Stimulated activated CD8-positive, alpha-beta memory T cell treated with anti-CD3 and anti-CD28 coated beads, Interleukin-4, amount 100 ng/mL, for 1 hour (primary cell): ENCODE measurements around the gene CHST4.
"Not testable (repeated sequence)": the region's sequence is repeated elsewhere in the genome, so short reads cannot be mapped to it uniquely, and the experiment has no call there.

Source experiments
- DNase-seq, 2 donors: peaks; one replicate each; pipeline ENCODE4 v3.0.0-alpha.2; 2020; ENCODE audit warnings: low read depth in 2 of 2, low spot score in 1 of 2

Gene CHST4

DNA sequence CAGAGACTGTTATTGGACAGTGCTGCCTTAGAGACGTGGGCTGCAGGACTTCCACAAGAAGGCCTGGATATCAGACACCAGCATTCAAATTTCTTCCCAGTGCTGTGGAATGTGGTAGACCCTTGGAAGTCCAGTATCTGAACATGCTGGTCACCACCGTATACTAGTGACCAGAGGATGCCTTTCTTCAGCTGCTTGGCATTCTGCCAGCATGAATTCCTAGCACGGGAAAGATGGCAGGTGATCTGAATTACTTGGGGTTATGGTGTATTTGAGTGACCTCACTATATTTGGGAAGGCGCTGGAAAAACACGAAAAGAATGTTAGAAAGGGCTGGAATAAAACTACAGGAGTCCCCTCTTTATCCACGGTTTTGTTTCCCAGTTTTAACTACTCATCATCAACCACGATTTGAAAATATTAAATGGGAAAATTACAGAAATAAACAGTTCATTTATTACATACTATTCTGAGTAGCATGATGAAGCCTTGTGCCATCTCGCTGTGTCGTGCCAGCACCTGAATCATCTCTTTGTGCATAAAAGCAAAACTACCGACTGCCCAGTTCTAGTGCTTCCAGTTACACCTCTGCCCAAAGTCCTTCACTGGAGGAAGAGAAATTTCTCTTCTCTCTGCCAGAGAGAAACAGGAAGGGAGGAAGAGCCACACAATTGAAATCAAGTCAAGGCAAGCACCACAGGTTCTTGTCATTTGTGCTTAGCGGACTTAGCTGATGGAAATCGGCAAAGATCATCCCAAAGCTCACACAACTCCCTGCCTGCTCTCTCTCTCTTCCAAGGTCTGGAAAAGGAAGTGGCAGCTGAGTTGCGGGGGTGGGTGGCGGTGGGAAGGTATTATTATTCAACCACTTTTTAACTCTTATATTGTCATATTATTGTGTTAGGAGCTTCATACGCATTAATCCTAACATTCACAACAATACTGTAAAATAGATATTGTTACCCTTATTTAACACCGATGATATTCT lies 1.4 kb upstream of the CHST4 start:
- no peak for DNase-seq

GRCh38 chr16:71528257-71528656 lies 2.0 kb downstream of the CHST4 start:
- DNase-seq: no peak

DNA sequence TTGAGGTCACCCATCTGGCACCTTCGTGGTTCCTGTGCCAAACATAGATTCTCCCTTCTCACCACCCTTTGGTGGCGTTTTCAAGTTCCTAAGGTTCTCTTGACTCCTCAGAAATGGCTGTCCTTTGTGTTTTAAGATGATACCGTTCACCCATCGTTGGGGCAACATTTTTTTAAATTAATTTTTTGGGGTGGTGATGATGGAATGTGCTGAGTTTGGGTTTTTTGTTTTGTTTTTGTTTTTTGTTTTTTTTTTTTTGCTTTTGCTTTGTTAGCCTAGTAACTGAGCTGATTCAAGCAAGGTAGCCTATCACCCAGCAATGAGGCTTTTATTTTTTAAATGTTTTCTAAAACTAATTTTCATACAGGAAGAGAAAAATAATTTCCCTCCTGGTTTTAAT lies 2.6 kb downstream of the CHST4 start:
- DNase-seq: no peak

GRCh38 chr16:71532366-71532765 lies 6.1 kb downstream of the CHST4 start:
- DNase-seq: no peak

DNA sequence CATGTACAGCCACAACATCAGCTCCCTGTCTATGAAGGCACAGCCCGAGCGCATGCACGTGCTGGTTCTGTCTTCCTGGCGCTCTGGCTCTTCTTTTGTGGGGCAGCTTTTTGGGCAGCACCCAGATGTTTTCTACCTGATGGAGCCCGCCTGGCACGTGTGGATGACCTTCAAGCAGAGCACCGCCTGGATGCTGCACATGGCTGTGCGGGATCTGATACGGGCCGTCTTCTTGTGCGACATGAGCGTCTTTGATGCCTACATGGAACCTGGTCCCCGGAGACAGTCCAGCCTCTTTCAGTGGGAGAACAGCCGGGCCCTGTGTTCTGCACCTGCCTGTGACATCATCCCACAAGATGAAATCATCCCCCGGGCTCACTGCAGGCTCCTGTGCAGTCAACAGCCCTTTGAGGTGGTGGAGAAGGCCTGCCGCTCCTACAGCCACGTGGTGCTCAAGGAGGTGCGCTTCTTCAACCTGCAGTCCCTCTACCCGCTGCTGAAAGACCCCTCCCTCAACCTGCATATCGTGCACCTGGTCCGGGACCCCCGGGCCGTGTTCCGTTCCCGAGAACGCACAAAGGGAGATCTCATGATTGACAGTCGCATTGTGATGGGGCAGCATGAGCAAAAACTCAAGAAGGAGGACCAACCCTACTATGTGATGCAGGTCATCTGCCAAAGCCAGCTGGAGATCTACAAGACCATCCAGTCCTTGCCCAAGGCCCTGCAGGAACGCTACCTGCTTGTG lies 10.7 kb downstream of the CHST4 start:
- no peak for DNase-seq

GRCh38 chr16:71537643-71538042 lies 11.4 kb downstream of the CHST4 start:
- DNase-seq: no peak

- peak; percentile 17 to 26 for DNase-seq
These were observed 16.2 kb downstream of the CHST4 start for GRCh38 chr16:71542377-71542776.

DNA sequence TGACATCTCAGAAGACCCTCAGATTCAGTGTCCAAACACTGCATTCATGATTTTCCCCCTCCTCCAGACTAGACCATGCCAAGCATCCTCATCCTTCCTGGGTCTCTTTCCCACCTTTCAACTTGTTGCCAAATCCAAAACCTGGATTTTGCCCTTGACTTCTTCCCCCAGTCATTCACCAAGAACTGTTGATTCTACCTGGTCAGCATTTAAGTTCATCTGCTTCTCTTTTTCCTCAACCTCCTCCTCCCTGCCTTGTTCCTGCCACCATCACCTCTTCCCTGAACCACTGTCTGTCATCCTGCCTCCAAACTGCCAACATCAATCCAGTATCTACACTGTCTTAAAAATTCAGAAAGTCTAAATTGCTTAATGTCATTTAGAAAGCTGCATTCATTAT lies 20.9 kb downstream of the CHST4 start:
- DNase-seq: no peak

- no peak for DNase-seq
These were observed 26.7 kb downstream of the CHST4 start for GRCh38 chr16:71552698-71553503.

DNA sequence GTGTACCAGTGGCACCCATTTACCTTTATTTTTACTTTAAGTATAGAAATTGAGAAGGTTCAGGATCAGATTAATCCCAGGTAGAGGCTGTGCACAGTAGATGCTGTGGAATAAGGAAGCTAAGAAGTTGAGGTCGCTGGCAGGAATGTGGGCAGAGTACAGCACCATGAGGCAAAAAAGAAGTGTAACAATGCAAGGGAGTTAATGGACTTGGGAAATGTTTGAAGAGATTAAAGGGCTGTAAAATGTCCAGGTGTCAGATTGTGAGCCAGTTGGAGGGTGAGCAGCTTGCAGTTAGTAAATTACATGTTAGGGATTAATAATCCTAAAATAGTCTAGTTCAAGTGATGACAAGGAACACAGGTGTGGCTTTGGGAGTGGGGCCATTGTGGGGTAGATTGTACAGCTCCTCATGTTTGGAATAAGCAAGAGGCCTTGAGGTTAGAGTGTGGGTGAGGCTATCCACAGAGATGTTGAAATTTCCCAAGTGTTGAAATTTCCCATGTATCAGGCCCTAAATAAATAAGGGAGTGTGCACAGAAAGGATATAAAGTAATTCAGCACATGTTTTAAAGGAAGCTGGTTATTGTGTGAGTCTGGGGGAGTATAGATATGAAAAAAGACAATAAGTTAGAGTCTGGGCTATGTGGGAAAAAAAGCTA lies 29.1 kb downstream of the CHST4 start:
- no peak for DNase-seq

- DNase-seq: no peak
These were observed 31.1 kb downstream of the CHST4 start for GRCh38 chr16:71557299-71557698.

GRCh38 chr16:71557954-71558582 lies 31.8 kb downstream of the CHST4 start:
- no peak for DNase-seq

- no peak for DNase-seq
These were observed 33.6 kb downstream of the CHST4 start for GRCh38 chr16:71559855-71560254.

GRCh38 chr16:71561886-71562285 lies 35.7 kb downstream of the CHST4 start:
- DNase-seq: not testable (repeated sequence)

DNA sequence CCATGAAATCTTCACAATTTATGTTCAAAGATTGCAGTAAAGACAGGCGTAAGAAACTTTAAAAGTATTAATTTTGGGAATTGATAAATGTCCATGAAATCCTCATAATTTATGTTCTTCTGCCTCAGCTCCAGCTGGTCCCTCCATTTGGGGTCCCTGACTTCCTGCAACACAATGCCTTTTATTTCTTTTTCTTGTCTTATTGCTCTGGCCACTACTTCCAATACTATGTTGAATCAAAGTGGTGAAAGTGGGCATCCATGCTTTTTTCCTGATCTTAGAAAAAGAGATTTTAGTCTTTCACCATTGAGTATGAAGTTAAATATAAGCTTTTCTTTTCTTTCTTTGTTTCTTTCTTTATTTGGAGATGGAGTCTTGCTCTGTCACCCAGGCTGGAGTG lies 36.3 kb downstream of the CHST4 start:
- DNase-seq: no peak

- no peak for DNase-seq
These were observed 38.2 kb downstream of the CHST4 start for GRCh38 chr16:71564335-71564967.

- DNase-seq: no peak
These were observed 39.8 kb downstream of the CHST4 start for GRCh38 chr16:71565812-71566700.

GRCh38 chr16:71567931-71568330 lies 41.7 kb downstream of the CHST4 start:
- DNase-seq: no peak

DNA sequence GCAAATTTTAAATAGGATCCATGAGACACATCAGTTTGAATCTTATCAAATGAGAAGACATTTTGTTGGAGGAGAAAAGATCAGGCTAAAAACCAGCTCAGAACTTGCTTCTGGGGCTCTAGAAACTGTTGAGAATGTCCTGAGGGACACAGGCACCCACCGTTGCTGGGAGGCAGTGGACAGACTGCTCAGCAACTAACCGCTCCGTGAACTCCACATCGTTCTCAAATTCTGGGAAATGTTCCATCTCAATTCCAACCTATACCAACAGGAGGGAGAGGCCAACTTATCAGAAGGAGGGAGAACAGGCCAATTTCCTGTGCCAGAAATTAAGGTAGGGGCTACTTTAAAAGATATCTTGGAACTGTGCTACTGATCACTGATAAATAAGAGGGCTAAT lies 42.3 kb downstream of the CHST4 start:
- no peak for DNase-seq
